ENCODE results near the gene KPTN. TPM values are rescaled to one million over a fixed set of nuclear protein-coding genes. Genes with fewer than 3 reads are reported as not detected.
"Not testable (repeated sequence)": the region's sequence is repeated elsewhere in the genome, so short reads cannot be mapped to it uniquely, and the experiment has no call there.

The KPTN gene
- total RNA-seq, 1 experiment from 2014 or later = 6.6 TPM

DNA sequence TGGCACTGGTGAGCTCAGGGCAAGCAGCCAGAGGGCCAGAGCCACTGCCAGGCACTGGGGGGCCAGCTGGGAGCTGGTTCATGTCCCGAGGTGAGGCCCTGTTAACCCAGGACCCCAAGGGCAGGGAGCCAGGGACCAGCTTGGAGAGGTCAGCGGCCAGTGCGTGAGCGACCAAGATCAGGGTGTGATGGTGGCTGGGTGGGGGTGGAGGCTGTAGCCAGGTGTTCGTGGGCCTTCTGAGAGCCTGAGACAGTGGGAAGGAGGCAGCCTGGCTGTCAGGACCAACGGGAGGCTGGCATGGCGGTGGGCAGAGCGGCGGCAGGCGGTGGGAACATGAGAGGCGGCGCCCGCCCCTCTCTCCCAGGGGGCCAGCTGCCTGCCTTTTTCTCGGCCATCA lies 8.1 kb upstream of the KPTN start:
- no peak for DNase-seq (ENCODE audit: low read depth)

GRCh38 chr19:47491358-47492136 lies 7.5 kb upstream of the KPTN start:
- no peak for DNase-seq (ENCODE audit: low read depth)

DNA sequence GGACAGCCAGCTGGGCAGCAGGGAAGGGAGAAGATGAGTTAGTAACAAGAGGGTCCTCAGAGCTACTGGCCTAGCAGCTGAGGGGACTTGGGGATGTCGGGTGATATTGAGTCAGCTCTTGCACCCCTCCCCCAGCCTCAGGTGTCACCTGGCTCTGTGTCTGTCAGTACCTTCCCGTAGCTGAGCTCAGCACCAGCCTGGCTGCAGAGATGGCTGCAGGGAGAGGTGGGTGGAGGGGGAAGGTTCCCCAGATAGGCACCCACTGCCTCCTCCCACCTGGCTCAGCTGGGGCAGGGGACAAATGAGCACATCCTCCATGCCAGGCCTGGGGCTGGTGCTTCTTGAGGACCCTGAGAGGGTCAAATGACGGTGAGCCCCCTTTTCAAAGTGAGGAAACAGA lies 6.8 kb upstream of the KPTN start:
- DNase-seq (ENCODE audit: low read depth) = no peak

DNA sequence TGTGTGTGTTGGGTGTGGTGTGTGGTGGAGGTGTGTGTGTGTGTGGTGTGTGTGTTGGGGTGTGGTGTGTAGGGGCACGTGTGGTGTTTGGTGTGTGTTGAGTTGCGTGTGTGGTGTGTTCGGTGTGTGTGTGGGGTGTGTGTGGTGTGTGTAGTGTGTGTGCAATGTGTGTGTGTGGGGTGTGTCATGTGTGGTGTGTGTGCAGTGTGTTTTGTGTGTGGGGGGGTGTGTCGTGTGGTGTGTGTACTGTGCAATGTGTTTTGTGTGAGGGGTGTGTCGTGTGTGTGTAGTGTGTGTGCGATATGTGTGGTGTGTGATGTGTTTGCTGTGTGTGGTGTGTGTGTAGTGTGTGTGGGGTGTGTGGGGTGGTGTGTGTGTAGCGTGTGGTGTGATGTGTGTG lies 6.0 kb upstream of the KPTN start:
- no peak for DNase-seq (ENCODE audit: low read depth)

GRCh38 chr19:47489072-47489914 lies 5.3 kb upstream of the KPTN start:
- no peak for DNase-seq (ENCODE audit: low read depth)

DNA sequence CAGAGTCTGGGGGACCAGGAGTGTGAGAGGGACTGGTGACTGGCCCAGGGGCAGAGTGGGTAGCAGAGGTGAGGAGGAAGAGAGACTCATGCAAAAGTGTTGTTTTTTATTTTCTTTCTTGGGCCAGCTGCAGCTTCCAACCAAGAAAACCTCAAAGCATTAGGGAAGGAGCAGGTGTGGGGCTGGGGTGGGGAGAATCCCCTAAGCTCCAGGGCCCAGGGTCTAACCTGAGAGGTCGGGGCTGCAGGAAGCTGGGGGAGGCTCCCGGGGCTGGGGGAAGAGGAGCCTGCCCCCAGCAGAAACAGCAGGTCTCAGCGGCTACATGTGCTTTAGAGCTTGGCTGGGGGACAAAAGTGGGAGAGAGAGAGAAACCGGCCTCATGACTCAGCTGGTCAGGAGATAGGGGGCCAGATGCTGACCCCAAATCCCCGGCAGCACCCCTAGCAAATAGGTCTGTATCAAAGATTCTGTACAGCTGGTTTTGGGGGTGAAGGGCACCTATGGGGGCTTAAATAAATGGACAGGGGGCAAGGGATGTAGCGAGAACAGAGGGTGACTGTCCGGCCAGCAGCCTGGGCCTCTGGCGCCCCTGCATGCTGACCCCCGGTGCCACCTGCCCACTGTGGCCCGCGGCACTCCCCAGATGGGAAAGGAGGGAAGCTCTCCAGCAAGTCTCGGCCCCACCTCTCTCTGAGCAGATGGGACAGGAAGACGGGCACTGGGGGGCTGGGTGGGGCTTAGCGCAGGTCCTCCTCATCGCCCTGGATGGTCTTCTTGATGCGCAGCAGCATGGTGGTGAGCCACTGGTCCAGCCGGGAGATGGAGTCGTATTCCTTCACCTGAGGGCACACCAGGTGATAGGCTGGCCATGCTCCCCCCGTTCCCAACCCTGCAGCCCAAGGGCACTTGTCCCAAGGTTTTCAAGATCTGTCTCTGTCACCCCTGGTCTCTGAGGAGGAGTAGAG lies 3.8 kb upstream of the KPTN start:
- DNase-seq (ENCODE audit: low read depth) = no peak

DNA sequence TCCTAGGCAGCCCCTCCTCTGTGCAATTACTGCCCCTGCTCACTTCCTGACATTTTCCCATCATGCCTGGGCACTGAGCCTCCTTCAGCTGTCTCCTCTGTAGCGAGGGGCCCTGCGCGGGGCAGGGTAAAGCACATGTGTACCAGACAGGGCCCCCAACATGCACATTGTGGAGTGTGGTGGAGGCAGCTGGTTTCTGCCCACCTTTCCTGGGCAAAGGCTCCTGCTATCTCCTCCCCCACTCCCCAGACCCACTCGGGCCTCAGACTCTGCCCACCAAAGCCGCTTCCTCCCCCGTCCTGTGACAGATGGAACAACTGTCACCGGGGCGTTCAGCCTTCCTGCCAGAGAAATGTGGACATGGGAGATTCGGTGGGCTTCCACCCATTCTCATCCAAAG lies 2.9 kb upstream of the KPTN start:
- DNase-seq (ENCODE audit: low read depth) = no peak

GRCh38 chr19:47486220-47486619 lies 2.2 kb upstream of the KPTN start:
- not testable (repeated sequence) for DNase-seq (ENCODE audit: low read depth)

GRCh38 chr19:47485210-47485609 lies 1.2 kb upstream of the KPTN start:
- no peak for DNase-seq (ENCODE audit: low read depth)

GRCh38 chr19:47483200-47483599 lies 819 bp downstream of the KPTN start:
- no peak for DNase-seq (ENCODE audit: low read depth)

- no peak for DNase-seq (ENCODE audit: low read depth)
Measured at GRCh38 chr19:47481460-47482052, 2.5 kb downstream of the KPTN start.

- no peak for DNase-seq (ENCODE audit: low read depth)
Measured at GRCh38 chr19:47480658-47481057, 3.4 kb downstream of the KPTN start.

DNA sequence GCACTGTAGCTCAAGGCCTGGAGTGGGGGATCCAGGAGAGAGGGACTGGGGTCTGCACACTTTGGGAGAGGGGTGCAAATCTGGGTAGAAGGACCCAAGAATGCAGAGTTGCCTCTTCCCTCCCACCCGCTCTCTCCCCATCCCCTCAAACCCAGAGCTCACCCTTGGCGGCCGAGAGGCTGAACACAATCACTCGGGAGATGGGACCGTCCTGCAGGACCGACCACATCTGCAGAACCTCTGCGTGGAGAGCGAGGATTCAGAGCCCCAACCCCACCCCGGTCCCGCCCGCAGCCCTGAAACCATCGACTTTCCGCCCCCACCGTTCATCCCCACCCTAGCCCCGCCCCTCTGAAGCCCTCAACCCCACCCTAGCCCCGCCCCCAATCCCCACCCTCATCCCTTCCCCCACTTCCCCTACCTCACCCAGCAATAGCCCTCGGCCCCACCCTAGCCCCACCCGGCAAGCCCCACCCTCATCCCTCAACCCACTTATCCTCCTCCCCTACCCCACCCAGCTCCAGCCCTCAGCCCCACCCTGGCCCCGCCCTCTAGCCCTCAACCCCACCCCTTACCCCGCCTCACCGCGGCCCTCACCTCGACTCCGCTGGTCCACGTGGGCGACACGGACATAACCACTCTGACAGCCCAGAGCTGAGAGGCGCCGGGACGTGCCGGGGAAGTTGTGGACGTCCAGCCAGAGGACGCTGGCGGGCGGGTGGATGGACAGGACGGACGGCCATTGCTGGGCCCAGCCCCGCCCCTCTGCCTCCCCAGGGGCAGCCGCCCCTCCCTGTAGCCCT lies 4.1 kb downstream of the KPTN start:
- no peak for DNase-seq (ENCODE audit: low read depth)

DNA sequence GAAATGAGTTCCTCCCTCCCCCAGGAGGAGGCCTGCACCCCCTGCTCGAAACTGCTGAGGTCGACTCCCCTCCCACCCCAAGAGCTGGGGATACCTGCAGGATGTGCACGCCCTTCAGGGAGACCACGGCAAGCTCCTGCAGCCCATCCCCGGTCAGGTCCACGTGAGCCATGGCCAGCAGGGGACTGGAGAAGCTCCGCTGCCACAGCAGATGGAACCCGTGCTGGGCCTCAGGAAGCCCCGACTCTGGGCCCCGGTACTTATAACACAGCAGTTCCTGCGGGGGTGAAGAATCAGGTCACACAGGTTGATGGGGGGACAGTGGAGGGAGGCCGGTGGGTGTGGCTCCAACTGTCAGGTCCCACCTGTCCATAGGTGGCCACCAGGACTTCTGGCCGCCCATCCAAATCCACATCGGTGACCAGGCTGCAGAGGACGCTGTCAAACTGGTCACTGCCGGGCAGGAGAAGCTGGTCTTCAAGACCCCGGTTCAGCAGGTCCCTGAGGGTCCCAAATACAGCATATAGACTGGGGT lies 7.5 kb downstream of the KPTN start:
- DNase-seq (ENCODE audit: low read depth) = no peak

DNA sequence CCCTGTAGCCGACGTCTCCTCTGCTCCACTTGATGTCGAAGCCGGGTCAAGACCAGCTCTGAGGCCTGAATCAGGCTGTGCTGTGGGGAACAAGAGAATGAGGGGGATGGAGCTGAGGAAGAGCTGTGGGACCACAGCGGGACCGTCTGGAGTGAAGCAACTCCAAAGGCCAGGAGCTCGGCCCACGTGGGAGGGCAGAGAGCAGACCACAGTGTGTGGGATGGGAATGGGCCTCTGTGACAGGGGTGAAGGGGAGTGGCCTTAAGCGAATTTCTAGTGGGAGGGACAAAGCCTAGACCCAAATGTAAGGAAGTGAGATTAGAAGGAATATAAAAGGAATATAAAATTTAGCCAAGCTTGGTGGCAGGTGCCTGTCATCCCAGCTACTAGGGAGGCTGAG lies 8.6 kb downstream of the KPTN start:
- DNase-seq (ENCODE audit: low read depth) = no peak

DNA sequence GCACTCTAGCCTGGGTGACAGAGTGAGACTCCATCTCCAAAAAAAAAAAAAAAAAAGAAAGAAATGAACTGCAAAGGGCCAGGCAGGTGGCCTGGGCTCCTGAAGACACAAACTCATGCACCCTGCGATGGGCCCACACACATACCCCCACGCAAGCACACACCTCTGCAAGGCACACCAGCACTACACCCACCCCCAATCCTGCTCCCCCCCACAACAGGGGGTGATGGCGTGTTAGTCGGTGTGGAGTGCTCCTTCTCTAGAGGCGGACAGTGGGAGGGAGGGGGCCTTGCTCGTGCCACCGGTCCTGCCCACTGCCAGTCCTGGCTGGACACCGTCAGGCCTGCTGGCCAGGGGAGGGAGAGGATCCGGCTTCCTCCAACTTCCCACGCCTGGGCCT lies 10.7 kb downstream of the KPTN start:
- no peak for DNase-seq (ENCODE audit: low read depth)

DNA sequence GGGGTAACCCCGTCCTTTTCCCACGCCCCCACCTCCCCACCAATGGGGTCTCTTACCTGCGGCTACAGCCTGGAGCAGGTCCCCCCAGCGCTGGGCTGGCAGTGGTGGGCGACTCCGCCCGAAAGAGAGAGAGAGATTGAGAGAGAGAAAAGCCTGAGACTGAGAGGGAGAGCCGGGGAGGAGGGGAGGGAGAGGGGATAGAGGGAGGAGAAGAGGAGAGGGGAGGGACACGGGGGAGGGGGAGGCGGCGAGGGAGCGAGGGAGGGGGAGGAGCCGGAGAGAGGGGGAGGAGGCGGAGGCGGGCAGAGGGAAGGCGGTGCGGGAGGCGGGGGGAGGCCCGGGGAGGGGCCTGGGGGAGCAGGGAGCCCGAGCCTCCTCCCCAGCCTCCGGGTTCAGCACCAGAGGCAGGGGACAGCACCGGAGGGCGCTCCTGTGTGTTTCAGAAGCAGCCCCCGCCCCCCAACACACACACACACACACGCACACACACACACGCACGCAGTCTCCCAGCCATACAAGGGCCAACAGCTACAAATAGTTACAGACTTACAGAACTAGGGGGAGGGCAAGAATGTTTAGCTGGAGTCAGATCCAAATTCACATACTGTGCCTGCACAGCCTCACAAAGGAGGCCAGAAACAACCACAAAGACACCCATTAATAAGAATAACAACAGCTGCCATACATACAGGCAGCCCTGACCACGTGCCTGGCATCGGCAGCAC lies 12.1 kb downstream of the KPTN start, which contains the start of gene SLC8A2:
SLC8A2 (minus strand) TSS at position 161 of the 725 bp plus-strand sequence. CDS start 5,490 bp downstream, outside the sequence.
- peak; percentile 72 for DNase-seq (ENCODE audit: low read depth)

- DNase-seq (ENCODE audit: low read depth) = no peak
Measured at GRCh38 chr19:47471381-47471732, 12.7 kb downstream of the KPTN start.

GRCh38 chr19:47470447-47471195 lies 13.4 kb downstream of the KPTN start:
- no peak for DNase-seq (ENCODE audit: low read depth)

Measured in RPMI7951 (cell line).